DOHH2 (cell line): ENCODE results near the gene PRKAG1.

Experiments used
- EZH2phosphoT487 ChIP-seq: fragments of 200-600 bp; sonication (generic); IDR thresholded peaks from 2 replicates; pipeline ENCODE4 v1.6.1; 2017; ENCODE audit warnings: borderline replicate concordance, mild to moderate bottlenecking, antibody characterized with exemption, low read length, moderate library complexity, mixed read lengths
- TF ChIP-seq, protein P1 (sequence below): fragments of 200-600 bp; sonication (generic); IDR thresholded peaks from one replicate; pipeline ENCODE4 v1.5.1; 2014; ENCODE audit warnings: antibody characterized with exemption, mild to moderate bottlenecking, low read depth, low read length; ENCODE audit not compliant: poor library complexity, severe bottlenecking

- TF ChIP-seq, protein P1, sequence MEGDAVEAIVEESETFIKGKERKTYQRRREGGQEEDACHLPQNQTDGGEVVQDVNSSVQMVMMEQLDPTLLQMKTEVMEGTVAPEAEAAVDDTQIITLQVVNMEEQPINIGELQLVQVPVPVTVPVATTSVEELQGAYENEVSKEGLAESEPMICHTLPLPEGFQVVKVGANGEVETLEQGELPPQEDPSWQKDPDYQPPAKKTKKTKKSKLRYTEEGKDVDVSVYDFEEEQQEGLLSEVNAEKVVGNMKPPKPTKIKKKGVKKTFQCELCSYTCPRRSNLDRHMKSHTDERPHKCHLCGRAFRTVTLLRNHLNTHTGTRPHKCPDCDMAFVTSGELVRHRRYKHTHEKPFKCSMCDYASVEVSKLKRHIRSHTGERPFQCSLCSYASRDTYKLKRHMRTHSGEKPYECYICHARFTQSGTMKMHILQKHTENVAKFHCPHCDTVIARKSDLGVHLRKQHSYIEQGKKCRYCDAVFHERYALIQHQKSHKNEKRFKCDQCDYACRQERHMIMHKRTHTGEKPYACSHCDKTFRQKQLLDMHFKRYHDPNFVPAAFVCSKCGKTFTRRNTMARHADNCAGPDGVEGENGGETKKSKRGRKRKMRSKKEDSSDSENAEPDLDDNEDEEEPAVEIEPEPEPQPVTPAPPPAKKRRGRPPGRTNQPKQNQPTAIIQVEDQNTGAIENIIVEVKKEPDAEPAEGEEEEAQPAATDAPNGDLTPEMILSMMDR: peak; percentile 34
- TF ChIP-seq EZH2phosphoT487: no peak; the same call in 1 of the 2 replicates
These were observed 38.1 kb downstream of the PRKAG1 start for GRCh38 chr12:48980389-48980952.
